Liver (tissue), 9 donors: ENCODE data around the gene SEMA6B. TPM values are rescaled to one million over a fixed set of nuclear protein-coding genes. Genes with fewer than 3 reads are reported as not detected.

ENCODE experiments used
- DNase-seq: peaks from one replicate; pipeline ENCODE4 v3.0.0-alpha.2; 2017; ENCODE audit warnings: low spot score
- H3K27ac ChIP-seq, 2 donors: one replicate each; pipeline ENCODE4 v1.7.0; 2013; ENCODE audit warnings: inconsistent platforms in 2 of 2, low read length in 2 of 2, control low read depth in 1 of 2, low read depth in 1 of 2, mild to moderate bottlenecking in 1 of 2
- H3K27me3 ChIP-seq, 4 donors: one replicate each; pipeline versions ENCODE4 v1.6.1 to v1.7.0; 2013; ENCODE audit warnings: low read length in 3 of 4, inconsistent platforms in 1 of 4, mild to moderate bottlenecking in 1 of 4, moderate library complexity in 1 of 4; ENCODE audit not compliant: control insufficient read depth in 4 of 4, insufficient read depth in 4 of 4
- H3K36me3 ChIP-seq, 4 donors: one replicate each; pipeline versions ENCODE4 v1.6.1 to v1.7.0; 2013; ENCODE audit warnings: low read length in 3 of 4, mild to moderate bottlenecking in 3 of 4, low read depth in 1 of 4, moderate library complexity in 1 of 4; ENCODE audit not compliant: control insufficient read depth in 4 of 4, insufficient read depth in 3 of 4
- H3K4me1 ChIP-seq, 4 donors: one replicate each; pipeline versions ENCODE4 v1.6.1 to v1.7.0; 2013; ENCODE audit warnings: low read length in 3 of 4, mild to moderate bottlenecking in 3 of 4, moderate library complexity in 1 of 4; ENCODE audit not compliant: control insufficient read depth in 4 of 4, insufficient read depth in 4 of 4
- H3K4me3 ChIP-seq, 3 donors: one replicate each; pipeline versions ENCODE4 v1.6.1 to v1.7.0; 2013; ENCODE audit warnings: low read length in 3 of 3, control low read depth in 1 of 3, low read depth in 1 of 3, mild to moderate bottlenecking in 1 of 3
- H3K9ac ChIP-seq, 2 donors: one replicate each; pipeline ENCODE4 v1.7.0; 2013; ENCODE audit warnings: low read length in 2 of 2, mild to moderate bottlenecking in 2 of 2, moderate library complexity in 2 of 2, control low read depth in 1 of 2, low read depth in 1 of 2
- H3K9me3 ChIP-seq, 4 donors: one replicate each; pipeline versions ENCODE4 v1.6.1 to v1.7.0; 2013; ENCODE audit warnings: low read length in 3 of 4; ENCODE audit not compliant: control insufficient read depth in 4 of 4
- ATF3 ChIP-seq: IDR thresholded peaks from 2 replicates; pipeline ENCODE4 v1.6.1; 2016; ENCODE audit warnings: antibody characterized with exemption
- CTCF ChIP-seq: fragments of 150-350 bp; IDR thresholded peaks from 2 replicates; pipeline ENCODE4 v1.5.1; 2017; ENCODE audit warnings: improper control_type of control experiment, low read depth, low read length; ENCODE audit not compliant: missing input control
- EGR1 ChIP-seq, 2 donors: IDR thresholded peaks; 2 replicates each; pipeline ENCODE4 v1.6.1; 2016 to 2018; ENCODE audit warnings: antibody characterized with exemption in 2 of 2, low read depth in 2 of 2
- FOXA2 ChIP-seq: IDR thresholded peaks from 2 replicates; pipeline ENCODE4 v1.6.1; 2016; ENCODE audit warnings: antibody characterized with exemption
- GABPA ChIP-seq, 2 donors: IDR thresholded peaks in 1 of 2; conservative IDR thresholded peaks in 1 of 2; 2 replicates each; pipeline ENCODE4 v1.6.1; 2016; ENCODE audit warnings: antibody characterized with exemption in 2 of 2, mild to moderate bottlenecking in 1 of 2, moderate library complexity in 1 of 2
- HNF4A ChIP-seq, 2 donors: conservative IDR thresholded peaks; 2 replicates each; pipeline ENCODE4 v1.6.1; 2016; ENCODE audit warnings: antibody characterized with exemption in 2 of 2, mild to moderate bottlenecking in 2 of 2
- HNF4G ChIP-seq: IDR thresholded peaks from 2 replicates; pipeline ENCODE4 v1.6.1; 2016; ENCODE audit warnings: antibody characterized with exemption
- JUND ChIP-seq, 2 donors: IDR thresholded peaks; 2 replicates each; pipeline ENCODE4 v1.6.1; 2016; ENCODE audit warnings: antibody characterized with exemption in 2 of 2
- NR2F2 ChIP-seq: IDR thresholded peaks from 2 replicates; pipeline ENCODE4 v1.6.1; 2016; ENCODE audit warnings: antibody characterized with exemption
- RAD21 ChIP-seq, 2 donors: IDR thresholded peaks; 2 replicates each; pipeline ENCODE4 v1.6.1; 2016; ENCODE audit warnings: antibody characterized with exemption in 2 of 2, mild to moderate bottlenecking in 2 of 2
- SP1 ChIP-seq: IDR thresholded peaks from 2 replicates; pipeline ENCODE4 v1.6.1; 2018; ENCODE audit warnings: antibody characterized with exemption, mild to moderate bottlenecking
- TAF1 ChIP-seq: conservative IDR thresholded peaks from 2 replicates; pipeline ENCODE4 v1.6.1; 2016; ENCODE audit warnings: antibody characterized with exemption, mild to moderate bottlenecking
- ZBTB33 ChIP-seq: IDR thresholded peaks from 2 replicates; pipeline ENCODE4 v1.6.1; 2016; ENCODE audit warnings: antibody characterized with exemption
- WGBS: extraction: QIAGEN DNeasy Blood & Tissue Kit; methylation state at CpG from one replicate; pipeline ENCODE4 v1.1.7; 2013; 5-methylcytosine and 5-hydroxymethylcytosine counted together
- polyA plus RNA-seq, 2 donors: library from polyadenylated mRNA; stranded (reverse) in 1 of 2; unstranded in 1 of 2; fragments of 200-250 nt in 1 of 2; fragments of >200 nt in 1 of 2; fragmentation: Nextera tagmentation in 1 of 2; extraction: Ambion mirVana in 1 of 2; gene quantifications; one replicate each; pipeline versions ENCODE4 v1.2.1 to v1.2.3, GENCODE V29; 2013 to 2015
- total RNA-seq, 2 donors: library from RNA; depleted of rRNA; stranded (reverse); fragments of >200 nt; gene quantifications; one replicate each; pipeline ENCODE4 v1.2.3, GENCODE V29; 2014
- TF ChIP-seq, protein P1 (sequence below): IDR thresholded peaks from 2 replicates; pipeline ENCODE4 v1.6.1; 2016; ENCODE audit warnings: antibody characterized with exemption, mild to moderate bottlenecking
- TF ChIP-seq, protein P2 (sequence below): IDR thresholded peaks from 2 replicates; pipeline ENCODE4 v1.6.1; 2016; ENCODE audit warnings: antibody characterized with exemption
- donor health status: healthy.
- donor health status: healthy.
- donor health status: healthy.
- donor health status: healthy.
- donor health status: healthy.

Gene SEMA6B
- total and polyA plus RNA-seq, 4 donors = 0.58 to 3.2 (median 2.9) TPM

GRCh38 chr19:4583961-4584669, 24.6 kb upstream of the SEMA6B start:
- no peaks in the 10 kb centered on the region for H3K9me3 ChIP-seq
- no peak overlapping the region for H3K9ac ChIP-seq
- WGBS = 3% methylated on average over 49 of the region's 49 CpGs
- H3K27me3 ChIP-seq = peaks cover 0 to 3% (median under 1%) of the 10 kb centered on the region in 4 donors
- TF ChIP-seq HNF4G (no peak), GABPA (IDR thresholded peaks at IDR 0.05 in 1 of 2, conservative IDR thresholded peaks at IDR 0.05 in 1 of 2) (no peak), SP1 (no peak), EGR1 (IDR thresholded peaks at IDR 0.05; ENCODE audit: low read depth in 2 of 2) (no peak), HNF4A (conservative IDR thresholded peaks at IDR 0.05) (no peak), RAD21 (IDR thresholded peaks at IDR 0.05) (no peak), TAF1 (no peak), ATF3 (no peak), FOXA2 (no peak), JUND (IDR thresholded peaks at IDR 0.05) (no peak), ZBTB33 (no peak), CTCF (no peak), NR2F2 (no peak)
- TF ChIP-seq, protein P1, sequence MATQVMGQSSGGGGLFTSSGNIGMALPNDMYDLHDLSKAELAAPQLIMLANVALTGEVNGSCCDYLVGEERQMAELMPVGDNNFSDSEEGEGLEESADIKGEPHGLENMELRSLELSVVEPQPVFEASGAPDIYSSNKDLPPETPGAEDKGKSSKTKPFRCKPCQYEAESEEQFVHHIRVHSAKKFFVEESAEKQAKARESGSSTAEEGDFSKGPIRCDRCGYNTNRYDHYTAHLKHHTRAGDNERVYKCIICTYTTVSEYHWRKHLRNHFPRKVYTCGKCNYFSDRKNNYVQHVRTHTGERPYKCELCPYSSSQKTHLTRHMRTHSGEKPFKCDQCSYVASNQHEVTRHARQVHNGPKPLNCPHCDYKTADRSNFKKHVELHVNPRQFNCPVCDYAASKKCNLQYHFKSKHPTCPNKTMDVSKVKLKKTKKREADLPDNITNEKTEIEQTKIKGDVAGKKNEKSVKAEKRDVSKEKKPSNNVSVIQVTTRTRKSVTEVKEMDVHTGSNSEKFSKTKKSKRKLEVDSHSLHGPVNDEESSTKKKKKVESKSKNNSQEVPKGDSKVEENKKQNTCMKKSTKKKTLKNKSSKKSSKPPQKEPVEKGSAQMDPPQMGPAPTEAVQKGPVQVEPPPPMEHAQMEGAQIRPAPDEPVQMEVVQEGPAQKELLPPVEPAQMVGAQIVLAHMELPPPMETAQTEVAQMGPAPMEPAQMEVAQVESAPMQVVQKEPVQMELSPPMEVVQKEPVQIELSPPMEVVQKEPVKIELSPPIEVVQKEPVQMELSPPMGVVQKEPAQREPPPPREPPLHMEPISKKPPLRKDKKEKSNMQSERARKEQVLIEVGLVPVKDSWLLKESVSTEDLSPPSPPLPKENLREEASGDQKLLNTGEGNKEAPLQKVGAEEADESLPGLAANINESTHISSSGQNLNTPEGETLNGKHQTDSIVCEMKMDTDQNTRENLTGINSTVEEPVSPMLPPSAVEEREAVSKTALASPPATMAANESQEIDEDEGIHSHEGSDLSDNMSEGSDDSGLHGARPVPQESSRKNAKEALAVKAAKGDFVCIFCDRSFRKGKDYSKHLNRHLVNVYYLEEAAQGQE = no peak
- TF ChIP-seq, protein P2, sequence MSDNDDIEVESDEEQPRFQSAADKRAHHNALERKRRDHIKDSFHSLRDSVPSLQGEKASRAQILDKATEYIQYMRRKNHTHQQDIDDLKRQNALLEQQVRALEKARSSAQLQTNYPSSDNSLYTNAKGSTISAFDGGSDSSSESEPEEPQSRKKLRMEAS = no peak
- H3K4me3 ChIP-seq = peak overlapping the region in 1 of 3 donors; percentile 30
- peaks cover 9 to 16% (median 11%) of the 10 kb centered on the region in 4 donors for H3K4me1 ChIP-seq
- DNase-seq = no peak
- no peak overlapping the region for H3K27ac ChIP-seq
- no peaks in the 10 kb centered on the region for H3K36me3 ChIP-seq
